GM19099 (cell line): Measurements from ENCODE around the gene SMIM30.
A peak's percentile ranks its signal among the peaks of the same experiment; 100 is the strongest.

Experiments
- POLR2A ChIP-seq: IDR thresholded peaks from 3 replicates; pipeline ENCODE4 v1.6.1; 2011; ENCODE audit warnings: low read depth; ENCODE audit not compliant: insufficient read length; ENCODE audit errors: extremely low read depth

Gene SMIM30

GRCh38 chr7:113122744-113123143, 4.4 kb upstream of the SMIM30 start:
- no peak for TF ChIP-seq POLR2A

DNA sequence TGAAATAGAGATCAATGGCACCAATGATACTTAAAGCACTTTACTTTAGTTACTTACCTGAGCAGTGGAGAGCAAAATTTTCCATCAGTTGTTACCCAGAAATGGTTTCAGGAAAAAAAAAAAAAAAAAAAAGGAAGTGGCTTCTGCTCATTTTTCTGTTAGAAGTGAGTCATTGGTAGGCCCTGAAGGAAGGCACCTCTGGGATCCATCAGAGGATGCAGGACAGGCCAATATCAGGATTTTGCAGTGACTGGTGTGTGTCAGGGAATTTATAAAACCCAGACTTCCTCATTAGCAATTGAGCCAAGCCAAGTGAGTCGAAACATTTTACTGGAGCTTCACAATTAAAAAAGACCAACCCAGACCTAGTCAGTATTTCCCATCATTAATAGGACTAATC, 2.3 kb upstream of the SMIM30 start:
- TF ChIP-seq POLR2A = no peak

DNA sequence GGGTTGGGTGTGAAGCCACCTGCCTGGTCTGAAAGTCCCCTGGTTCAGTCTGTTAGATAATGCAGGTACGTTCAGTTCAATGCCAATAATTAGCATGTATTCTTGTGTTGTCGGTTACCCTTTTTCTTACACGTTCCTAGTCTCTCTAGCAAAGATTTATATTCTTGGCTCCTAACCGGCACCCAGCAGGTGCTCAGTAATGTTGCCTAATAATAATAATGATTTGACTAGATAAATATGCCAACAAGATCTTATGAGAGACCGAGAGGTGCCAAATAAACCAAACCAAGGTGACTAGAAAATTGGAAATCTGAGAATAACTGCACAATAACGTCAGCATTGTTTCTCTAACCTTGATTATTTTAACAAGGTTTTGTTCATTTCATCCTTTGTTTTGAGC, 1.1 kb upstream of the SMIM30 start:
- TF ChIP-seq POLR2A = no peak

- TF ChIP-seq POLR2A = no peak
Observed at GRCh38 chr7:113113912-113114311, 4.4 kb downstream of the SMIM30 start.

- TF ChIP-seq POLR2A = no peak
Observed at GRCh38 chr7:113109718-113110117, 8.6 kb downstream of the SMIM30 start.

DNA sequence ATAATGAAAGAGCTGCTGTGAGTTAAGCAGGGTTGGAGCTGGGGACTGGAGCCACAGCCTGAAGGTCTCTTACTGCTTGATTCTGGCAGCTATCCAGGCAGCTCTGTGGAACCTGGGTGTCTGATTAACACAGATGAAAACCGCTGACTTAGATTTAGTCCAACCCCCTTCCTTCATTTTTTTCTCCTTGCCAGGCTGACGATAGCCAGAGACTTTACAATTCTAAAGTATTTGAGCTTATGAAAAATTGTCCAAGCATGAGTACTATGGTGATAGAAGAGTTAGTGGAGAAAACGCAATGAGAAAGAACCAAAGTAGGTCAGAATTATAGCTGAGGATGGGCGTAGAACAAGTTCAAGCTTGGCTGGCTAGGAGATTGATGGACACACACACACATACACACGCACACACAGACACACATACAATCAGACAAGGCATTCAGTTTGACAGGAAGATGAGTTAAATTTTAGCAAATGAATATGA, 18.2 kb downstream of the SMIM30 start:
- no peak for TF ChIP-seq POLR2A

GRCh38 chr7:113099284-113099919, 19.0 kb downstream of the SMIM30 start:
- no peak for TF ChIP-seq POLR2A

DNA sequence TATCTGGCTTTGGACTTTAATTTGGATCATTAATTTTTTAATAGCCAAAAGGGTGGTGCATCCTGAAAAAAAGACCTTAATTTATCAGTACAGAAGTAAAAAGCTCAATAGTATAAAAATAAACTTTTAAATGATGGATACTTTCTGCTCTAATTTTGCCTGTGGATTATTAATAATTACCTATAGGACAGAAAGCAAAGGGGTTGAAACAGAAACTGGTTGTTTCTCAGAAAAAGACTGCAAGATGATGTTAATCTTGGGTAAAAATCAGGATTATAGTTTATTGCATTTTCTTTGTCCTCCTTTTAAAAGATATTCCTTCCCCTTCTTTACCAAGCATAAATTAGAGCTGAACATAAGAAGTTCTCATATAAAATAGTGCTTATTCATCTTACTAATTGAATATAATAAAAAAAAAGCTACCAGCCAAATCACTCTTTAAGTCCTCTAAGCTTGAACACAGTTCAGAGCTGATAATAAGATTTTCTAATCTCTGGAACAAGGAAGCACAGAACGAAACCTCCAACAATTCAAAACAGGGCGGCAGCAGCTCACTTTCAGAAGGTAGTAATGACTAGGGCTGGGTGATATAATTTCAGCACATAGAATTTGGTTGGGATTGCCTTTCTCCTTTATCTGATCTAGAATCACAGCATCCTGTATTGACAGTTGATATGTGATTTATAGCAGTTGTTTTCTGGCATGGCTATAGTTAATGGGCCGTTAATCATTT, 23.7 kb downstream of the SMIM30 start:
- TF ChIP-seq POLR2A = no peak

- TF ChIP-seq POLR2A = no peak
Observed at GRCh38 chr7:113093561-113093960, 24.8 kb downstream of the SMIM30 start.

- TF ChIP-seq POLR2A = no peak
Observed at GRCh38 chr7:113092762-113093161, 25.6 kb downstream of the SMIM30 start.

GRCh38 chr7:113087071-113087998, 31.0 kb downstream of the SMIM30 start:
- TF ChIP-seq POLR2A = no peak

GRCh38 chr7:113086431-113086888, 31.9 kb downstream of the SMIM30 start, which contains the start of gene GPR85:
Gene GPR85 (minus strand): TSS chr7:113086827. CDS start chr7:113084721, 2,106 bp downstream.
- peak; percentile 18 for TF ChIP-seq POLR2A

DNA sequence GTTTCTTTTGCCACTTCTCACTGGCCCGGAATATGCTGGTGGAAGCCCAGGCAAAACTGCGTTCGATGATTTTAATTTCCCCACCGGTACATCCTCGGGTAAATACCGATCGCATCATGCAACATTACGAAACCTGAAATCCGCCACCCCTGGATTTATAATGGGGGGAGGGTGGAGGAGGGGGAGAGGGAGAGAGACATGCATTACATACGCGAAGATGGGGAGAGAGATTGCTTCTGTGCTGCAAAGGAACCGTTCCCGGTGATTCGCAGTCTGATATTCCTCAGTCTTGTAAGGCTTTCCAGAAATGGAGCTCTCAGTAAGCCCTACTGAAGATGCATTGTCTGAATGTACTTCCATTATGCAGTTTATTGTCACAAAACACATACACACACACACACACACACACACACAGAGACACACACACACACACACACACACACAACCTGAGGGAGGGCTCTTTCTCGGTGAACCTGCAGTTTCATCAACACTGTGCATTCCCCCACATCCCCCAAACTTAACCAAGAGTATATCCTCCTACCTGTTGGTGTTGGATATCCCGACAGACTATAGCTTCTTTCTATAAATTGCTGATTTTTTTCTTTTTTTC, 32.5 kb downstream of the SMIM30 start:
- TF ChIP-seq POLR2A = no peak

GRCh38 chr7:113084496-113085172, 33.7 kb downstream of the SMIM30 start:
- TF ChIP-seq POLR2A = no peak

DNA sequence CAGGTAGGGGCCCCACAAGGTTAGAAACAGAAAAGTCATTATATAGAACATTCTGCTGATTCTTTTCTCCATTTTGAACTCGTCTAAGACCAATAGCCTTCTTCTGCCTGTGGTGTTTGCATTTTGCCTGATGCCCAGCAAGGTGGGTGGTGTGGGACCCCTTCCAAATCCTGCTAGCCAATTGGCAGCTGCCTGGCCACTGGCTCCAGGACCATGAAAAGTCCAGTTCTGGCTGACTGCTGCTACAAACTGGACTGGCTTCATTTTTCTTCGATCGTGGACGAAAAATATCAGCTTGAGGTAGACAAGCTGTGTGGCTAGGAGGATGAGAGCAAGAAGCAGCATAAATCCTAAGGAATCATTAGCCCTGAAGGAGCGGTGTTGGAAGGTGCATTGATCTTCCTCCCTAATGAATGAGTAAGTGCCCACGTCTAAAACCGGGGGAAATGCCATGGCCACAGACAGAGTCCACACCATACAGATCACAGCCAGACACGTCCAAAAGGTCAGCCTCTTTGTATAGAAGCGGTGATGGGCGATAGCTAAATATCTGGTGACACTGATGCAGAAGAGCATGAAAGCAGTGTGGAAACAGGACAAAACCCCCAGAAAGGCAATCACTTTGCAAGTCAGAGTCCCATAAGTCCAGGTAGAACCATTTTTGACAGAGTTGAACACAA, 34.4 kb downstream of the SMIM30 start:
- no peak for TF ChIP-seq POLR2A
